Ovary (tissue), 9 donors: ENCODE data around the gene BCOR. TPM values are rescaled to one million over a fixed set of nuclear protein-coding genes. Genes with fewer than 3 reads are reported as not detected.

Experiments used
- DNase-seq, 5 donors: peaks; one replicate each; pipeline ENCODE4 v3.0.0-alpha.2; 2019 to 2020
- H3K27ac ChIP-seq, 2 donors: fragments of 200-600 bp; one replicate each; pipeline versions ENCODE4 v1.5.1 to v1.8.0; 2019 to 2022
- H3K27me3 ChIP-seq: fragments of 200-600 bp; one replicate; pipeline ENCODE4 v1.8.0; 2022
- H3K36me3 ChIP-seq: fragments of 200-600 bp; sonication (generic); one replicate; pipeline ENCODE4 v1.5.1; 2019
- H3K4me1 ChIP-seq: one replicate; pipeline ENCODE4 v1.8.1; 2013; ENCODE audit warnings: mild to moderate bottlenecking, moderate library complexity; ENCODE audit not compliant: insufficient read depth
- H3K4me3 ChIP-seq: fragments of 200-600 bp; sonication (generic); one replicate; pipeline ENCODE4 v1.5.1; 2017
- H3K9me3 ChIP-seq, 2 donors: fragments of 200-600 bp in 1 of 2; sonication (generic) in 1 of 2; one replicate each; pipeline versions ENCODE4 v1.5.1 to v1.8.1; 2013 to 2019; ENCODE audit warnings: mild to moderate bottlenecking in 1 of 2, moderate library complexity in 1 of 2
- EP300 ChIP-seq: sonication (generic); formaldehyde crosslinking; IDR thresholded peaks from one replicate; pipeline ENCODE4 v1.6.1; 2017; ENCODE audit warnings: antibody characterized with exemption
- POLR2A ChIP-seq: fragments of 450-650 bp; IDR thresholded peaks from one replicate; pipeline ENCODE4 v1.6.1; 2017; ENCODE audit warnings: antibody characterized with exemption, mild to moderate bottlenecking, moderate library complexity
- WGBS, 3 donors: extraction: QIAGEN DNeasy Blood & Tissue Kit in 1 of 3; methylation state at CpG; one replicate each; pipeline versions ENCODE4 v1.1.5 to v1.1.7; 2013 to 2017; 5-methylcytosine and 5-hydroxymethylcytosine counted together
- intact Hi-C, 4 donors: fragments of 100-400 bp; cut with DNase I; formaldehyde crosslinking; loops; one replicate each; pipeline versions ENCODE4 v1.11.0 to v1.15.1; 2022 to 2023
- polyA plus RNA-seq, 2 donors: library from polyadenylated mRNA; stranded (reverse); fragments of 200-250 nt in 1 of 2; fragments of 350-450 nt in 1 of 2; fragmentation: Illumina TruSeq in 1 of 2; extraction: RNeasy Lipid Tissue Mini Kit (QIAGEN cat#74804) in 1 of 2; gene quantifications; one replicate each; pipeline ENCODE4 v1.2.3, GENCODE V29; 2013 to 2014
- total RNA-seq, 7 donors: library from RNA; depleted of rRNA in 2 of 7; stranded (reverse); fragments of >200 nt in 2 of 7; fragmentation: NEBNext Ultra II Directional in 3 of 7; extraction: Animal tissue kit (Norgen Biotek cat#: 25700) in 3 of 7; gene quantifications; one replicate each; pipeline versions ENCODE4 v1.1.0 to v1.2.4, GENCODE V29; 2016 to 2023
- TF ChIP-seq, protein P1 (sequence below), 3 donors: fragments of 450-650 bp in 2 of 3; fragments of 200-600 bp in 1 of 3; IDR thresholded peaks; one replicate each; pipeline versions ENCODE4 v1.5.1 to v1.8.0; 2016 to 2022; ENCODE audit warnings: antibody characterized with exemption in 3 of 3, mild to moderate bottlenecking in 1 of 3
- donor health status: DM: no; HTN: no; CAD: no; lungs with moderate emphysema.
- donor health status: DM: no; HTN: no; CAD: no.
- donor health status: Bipolar disorder and iron deficiency.
- donor health status: DM: yes; HTN: yes; CAD: no.
- donor health status: DM: no; HTN: no; CAD: no.
- donor health status: DM: yes; HTN: yes; CAD: no.

The BCOR gene
- total and polyA plus RNA-seq, 9 donors: 17.7 to 57.2 (median 42.3) TPM

DNA sequence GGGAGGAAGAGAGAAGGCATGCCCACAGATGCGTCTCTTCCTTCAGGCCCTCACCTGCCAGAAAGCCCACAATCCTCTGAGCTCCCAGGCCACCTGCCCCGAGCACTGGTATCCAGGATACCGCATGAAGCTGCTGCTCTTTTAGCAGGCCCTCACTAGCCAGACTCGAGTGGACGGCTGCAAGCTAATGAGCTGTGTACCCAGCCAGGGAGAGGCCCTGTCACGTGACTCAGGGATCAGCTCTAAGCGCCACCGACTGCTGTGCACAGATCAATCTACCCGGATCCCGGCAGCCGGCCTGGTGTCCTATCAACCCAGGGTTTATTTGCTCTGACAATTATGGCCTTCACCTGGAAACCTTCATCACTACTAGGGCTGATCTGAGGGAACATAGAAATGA lies 39.0 kb downstream of the BCOR start:
- no peaks in the 10 kb centered on the region for H3K27me3 ChIP-seq
- no peaks in the 10 kb centered on the region for H3K36me3 ChIP-seq
- no peak overlapping the region for H3K4me3 ChIP-seq
- no peaks in the 10 kb centered on the region for H3K4me1 ChIP-seq
- WGBS, 3 donors: 75 to 95% (median 80%) methylated on average over 7 to 11 of the region's 11 CpGs
- no peak for TF ChIP-seq EP300
- TF ChIP-seq, protein P1, sequence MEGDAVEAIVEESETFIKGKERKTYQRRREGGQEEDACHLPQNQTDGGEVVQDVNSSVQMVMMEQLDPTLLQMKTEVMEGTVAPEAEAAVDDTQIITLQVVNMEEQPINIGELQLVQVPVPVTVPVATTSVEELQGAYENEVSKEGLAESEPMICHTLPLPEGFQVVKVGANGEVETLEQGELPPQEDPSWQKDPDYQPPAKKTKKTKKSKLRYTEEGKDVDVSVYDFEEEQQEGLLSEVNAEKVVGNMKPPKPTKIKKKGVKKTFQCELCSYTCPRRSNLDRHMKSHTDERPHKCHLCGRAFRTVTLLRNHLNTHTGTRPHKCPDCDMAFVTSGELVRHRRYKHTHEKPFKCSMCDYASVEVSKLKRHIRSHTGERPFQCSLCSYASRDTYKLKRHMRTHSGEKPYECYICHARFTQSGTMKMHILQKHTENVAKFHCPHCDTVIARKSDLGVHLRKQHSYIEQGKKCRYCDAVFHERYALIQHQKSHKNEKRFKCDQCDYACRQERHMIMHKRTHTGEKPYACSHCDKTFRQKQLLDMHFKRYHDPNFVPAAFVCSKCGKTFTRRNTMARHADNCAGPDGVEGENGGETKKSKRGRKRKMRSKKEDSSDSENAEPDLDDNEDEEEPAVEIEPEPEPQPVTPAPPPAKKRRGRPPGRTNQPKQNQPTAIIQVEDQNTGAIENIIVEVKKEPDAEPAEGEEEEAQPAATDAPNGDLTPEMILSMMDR (IDR thresholded peaks at IDR 0.05): no peak
- no peak for TF ChIP-seq POLR2A
- no peak overlapping the region for H3K27ac ChIP-seq
- H3K9me3 ChIP-seq: no peaks in the 10 kb centered on the region
- DNase-seq: no peak
- intact Hi-C loops: no loop called here

DNA sequence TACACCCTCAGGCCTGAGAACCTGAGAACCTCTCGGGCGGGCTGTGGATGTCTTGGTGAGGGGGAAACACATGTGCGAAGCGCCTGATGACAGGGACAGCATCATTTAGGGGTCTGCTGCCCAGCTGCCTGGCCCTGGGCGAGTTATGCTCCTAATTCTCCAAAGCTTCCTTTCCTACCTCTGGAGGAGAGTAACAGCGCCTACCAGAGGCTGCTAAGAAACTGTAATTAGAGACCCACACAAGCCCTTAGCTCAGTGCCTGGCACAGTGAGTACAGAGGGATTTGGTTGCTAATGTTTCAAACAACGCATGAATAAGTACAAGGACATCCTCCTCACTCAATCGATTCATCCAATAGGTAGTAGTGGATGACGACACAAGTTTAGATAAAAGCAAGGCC lies 40.4 kb downstream of the BCOR start:
- H3K27ac ChIP-seq: no peak overlapping the region
- WGBS, 3 donors: 85 to 89% (median 86%) methylated on average over 9 of the region's 9 CpGs

DNA sequence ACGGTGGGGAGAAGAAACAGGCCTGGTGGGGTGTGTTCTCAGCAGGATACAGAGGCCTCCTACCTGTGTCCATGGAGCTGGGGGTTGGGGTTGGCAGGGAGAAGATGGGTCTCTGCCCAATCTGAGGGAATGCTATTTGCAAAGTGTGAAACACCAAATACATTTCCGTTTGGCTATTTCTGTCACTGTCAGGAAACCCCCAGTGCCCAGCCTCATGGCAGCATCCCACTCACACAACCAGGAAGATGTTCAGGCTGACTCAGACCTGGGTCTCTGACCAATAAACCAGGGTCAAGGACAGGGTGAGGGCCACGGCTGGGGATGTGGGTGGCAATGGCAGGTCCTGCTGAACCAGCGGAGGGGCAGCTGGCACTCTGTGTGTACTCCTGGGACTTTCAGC lies 41.3 kb downstream of the BCOR start:
- WGBS, 3 donors: 53 to 65% (median 56%) methylated on average over 4 of the region's 4 CpGs
- no peaks in the 10 kb centered on the region for H3K4me1 ChIP-seq
- intact Hi-C loops: no loop called here
- H3K36me3 ChIP-seq: no peaks in the 10 kb centered on the region
- H3K27me3 ChIP-seq: no peaks in the 10 kb centered on the region
- H3K27ac ChIP-seq: no peak overlapping the region
- DNase-seq: no peak
- H3K9me3 ChIP-seq: no peaks in the 10 kb centered on the region
- no peak overlapping the region for H3K4me3 ChIP-seq
- TF ChIP-seq, protein P1 (IDR thresholded peaks at IDR 0.05): no peak
- TF ChIP-seq POLR2A (no peak), EP300 (no peak)

More for the DNA sequence above, 40.4 kb downstream of the BCOR start:
- intact Hi-C loops: no loop called here
- no peak for DNase-seq
- no peak overlapping the region for H3K4me3 ChIP-seq
- H3K4me1 ChIP-seq: no peaks in the 10 kb centered on the region
- TF ChIP-seq POLR2A (no peak), EP300 (no peak)
- TF ChIP-seq, protein P1 (IDR thresholded peaks at IDR 0.05): no peak
- no peaks in the 10 kb centered on the region for H3K36me3 ChIP-seq
- H3K27me3 ChIP-seq: no peaks in the 10 kb centered on the region
- H3K9me3 ChIP-seq: no peaks in the 10 kb centered on the region

DNA sequence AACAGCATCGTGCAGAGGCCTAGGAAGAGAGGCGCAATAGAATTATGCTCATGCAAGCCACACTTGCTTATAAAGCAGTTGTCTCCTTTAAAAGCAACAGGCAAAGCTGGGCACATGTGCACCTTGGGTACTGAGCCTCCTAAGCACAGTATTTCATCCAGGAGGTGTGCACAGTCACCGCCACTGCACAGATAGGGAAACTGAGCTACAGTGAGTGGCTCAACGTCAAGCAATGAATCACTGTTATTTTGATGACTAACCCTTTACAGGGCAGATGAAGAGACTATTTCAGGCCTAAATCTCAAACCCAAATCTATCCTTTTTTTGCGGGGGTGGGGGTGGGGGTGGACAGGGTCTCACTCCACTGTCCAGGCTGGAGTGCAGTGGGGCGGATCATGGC lies 42.3 kb downstream of the BCOR start:
- H3K27ac ChIP-seq: no peak overlapping the region
- no peak overlapping the region for H3K4me3 ChIP-seq
- no peaks in the 10 kb centered on the region for H3K27me3 ChIP-seq
- H3K4me1 ChIP-seq: no peaks in the 10 kb centered on the region
- H3K9me3 ChIP-seq: peaks cover 0 to 3% of the 10 kb centered on the region in 2 donors
- no peak for DNase-seq
- intact Hi-C loops: no loop called here
- TF ChIP-seq, protein P1 (IDR thresholded peaks at IDR 0.05): no peak
- no peak for TF ChIP-seq POLR2A
- 83 to 86% (median 84%) methylated on average over 6 of the region's 6 CpGs for WGBS, 3 donors
- no peaks in the 10 kb centered on the region for H3K36me3 ChIP-seq

DNA sequence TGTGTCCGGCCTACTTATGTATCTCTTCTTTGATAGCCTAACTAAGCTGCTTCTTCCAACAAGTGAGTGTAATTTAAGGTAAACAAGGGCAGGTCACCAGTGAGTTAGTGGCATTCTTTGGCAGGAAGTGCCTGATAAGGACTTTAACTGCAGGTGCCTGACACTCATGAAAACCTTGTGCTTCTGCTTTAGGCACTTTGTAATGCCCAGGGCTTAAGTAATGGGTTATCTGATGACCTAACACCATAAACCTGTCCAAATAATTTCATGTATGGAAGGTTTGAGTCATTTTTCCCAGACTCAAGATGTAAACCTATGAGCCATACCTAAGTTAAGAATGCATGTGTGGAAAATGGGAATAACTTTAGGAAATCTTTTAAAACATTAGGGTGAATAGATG lies 43.0 kb downstream of the BCOR start:
- intact Hi-C loops: no loop called here
- WGBS, 3 donors: 94 to 100% (median 96%) methylated on average over 1 of the region's 1 CpG

More for the DNA sequence above, 43.0 kb downstream of the BCOR start:
- no peaks in the 10 kb centered on the region for H3K36me3 ChIP-seq
- no peak for DNase-seq
- H3K4me3 ChIP-seq: no peak overlapping the region
- TF ChIP-seq EP300 (no peak), POLR2A (no peak)
- TF ChIP-seq, protein P1 (IDR thresholded peaks at IDR 0.05): no peak
- H3K9me3 ChIP-seq: peaks cover 0 to 8% of the 10 kb centered on the region in 2 donors
- no peak overlapping the region for H3K27ac ChIP-seq
- H3K4me1 ChIP-seq: no peaks in the 10 kb centered on the region
- H3K27me3 ChIP-seq: no peaks in the 10 kb centered on the region
